H1 (cell line): ENCODE results near the gene AP1M1. TPM values are rescaled to one million over a fixed set of nuclear protein-coding genes. Genes with fewer than 3 reads are reported as not detected.

ENCODE experiments used
- CTCF ChIA-PET: fragments of 300-600 bp; sonication (Branson Sonifier 250); formaldehyde crosslinking; loops from one replicate; lab custom pipeline; 2021; ENCODE audit not compliant: partially characterized antibody; lab: Charles Lee
- POLR2A ChIA-PET: fragments of 300-600 bp; sonication (Branson Sonifier 250); formaldehyde crosslinking; loops from one replicate; lab custom pipeline; 2021; ENCODE audit warnings: inconsistent platforms; ENCODE audit not compliant: partially characterized antibody; lab: Charles Lee
- DNase-seq, 2 experiments: peaks; one replicate each; pipeline versions ENCODE4 v3.0.0 to v3.0.0-alpha.2; 2010 to 2022; ENCODE audit warnings: low spot score in 2 of 2, low read depth in 1 of 2, mixed read lengths in 1 of 2
- FAIRE-seq: peaks from 2 replicates; lab custom pipeline; 2011; peaks lifted over from hg19 to GRCh38; lab: Jason Lieb, UNC
- H2AFZ ChIP-seq: 2 replicates; pipeline ENCODE4 v1.8.1; 2012; ENCODE audit warnings: low read length, inconsistent platforms
- H2AK5ac ChIP-seq: 2 replicates; pipeline ENCODE4 v1.6.1; 2013; ENCODE audit warnings: low read depth, low read length
- H2BK120ac ChIP-seq: replicated peaks from 2 replicates; pipeline ENCODE3; 2013; ENCODE audit warnings: low read depth, low read length, inconsistent platforms
- H2BK12ac ChIP-seq: 2 replicates; pipeline ENCODE4 v1.6.1; 2013; ENCODE audit warnings: low read depth, low read length
- H2BK15ac ChIP-seq: 2 replicates; pipeline ENCODE4 v1.6.1; 2013; ENCODE audit warnings: low read length
- H2BK20ac ChIP-seq: 2 replicates; pipeline ENCODE4 v1.6.1; 2013; ENCODE audit warnings: low read length
- H2BK5ac ChIP-seq: 2 replicates; pipeline ENCODE4 v1.6.1; 2013; ENCODE audit warnings: low read depth, low read length
- H3K14ac ChIP-seq: 2 replicates; pipeline ENCODE4 v1.6.1; 2013; ENCODE audit warnings: inconsistent platforms; ENCODE audit not compliant: insufficient read length
- H3K18ac ChIP-seq: 2 replicates; pipeline ENCODE4 v1.6.1; 2013; ENCODE audit warnings: low read length; ENCODE audit errors: extremely low read depth
- H3K23ac ChIP-seq: 2 replicates; pipeline ENCODE4 v1.6.1; 2013; ENCODE audit warnings: inconsistent platforms; ENCODE audit not compliant: insufficient read length
- H3K23me2 ChIP-seq: 2 replicates; pipeline ENCODE4 v1.6.1; 2013; ENCODE audit warnings: low read depth, low read length
- H3K27ac ChIP-seq: 2 replicates; pipeline ENCODE4 v1.6.1; 2011; ENCODE audit warnings: low read depth, low read length, inconsistent platforms
- H3K27me3 ChIP-seq, 4 experiments: replicated peaks in 1 of 4; 1 replicate in 1 of 4; 2 replicates in 3 of 4; pipeline versions ENCODE4 v1.6.1 to v1.8.1; 2011 to 2013; ENCODE audit warnings: low read length in 3 of 4, mild to moderate bottlenecking in 3 of 4, inconsistent platforms in 2 of 4, mixed read lengths in 2 of 4, moderate library complexity in 1 of 4; ENCODE audit not compliant: control insufficient read depth in 3 of 4, insufficient read depth in 3 of 4; ENCODE audit errors: extremely low read depth in 1 of 4
- H3K36me3 ChIP-seq, 4 experiments: 2 replicates each; pipeline versions ENCODE4 v1.6.1 to v1.8.1; 2011 to 2013; ENCODE audit warnings: mild to moderate bottlenecking in 4 of 4, low read length in 3 of 4, moderate library complexity in 2 of 4, control low read depth in 1 of 4, inconsistent platforms in 1 of 4; ENCODE audit not compliant: insufficient read depth in 4 of 4, control insufficient read depth in 2 of 4
- H3K4ac ChIP-seq: replicated peaks from 2 replicates; pipeline ENCODE3; 2013; ENCODE audit warnings: low read length, low read depth, mixed read lengths, inconsistent platforms; ENCODE audit not compliant: insufficient read length
- H3K4me1 ChIP-seq, 4 experiments: replicated peaks in 1 of 4; 1 replicate in 1 of 4; 2 replicates in 3 of 4; pipeline versions ENCODE4 v1.6.1 to v1.8.1; 2011 to 2013; ENCODE audit warnings: low read length in 3 of 4, inconsistent platforms in 2 of 4, mixed read lengths in 1 of 4; ENCODE audit not compliant: insufficient read depth in 4 of 4, control insufficient read depth in 3 of 4
- H3K4me2 ChIP-seq, 2 experiments: 2 replicates each; pipeline versions ENCODE4 v1.6.1 to v1.8.1; 2011 to 2013; ENCODE audit warnings: low read depth in 2 of 2, low read length in 2 of 2, control low read depth in 1 of 2, inconsistent platforms in 1 of 2, mild to moderate bottlenecking in 1 of 2; ENCODE audit not compliant: insufficient read depth in 1 of 2
- H3K4me3 ChIP-seq, 4 experiments: fragments of 200-600, 300-600 bp in 1 of 4; sonication (generic), shearing (Covaris generic), sonication (Bioruptor Twin) in 1 of 4; 2 replicates each; pipeline versions ENCODE4 v1.5.1 to v1.8.1; 2011 to 2016; ENCODE audit warnings: low read length in 4 of 4, low read depth in 3 of 4, control low read depth in 2 of 4, inconsistent platforms in 2 of 4, mild to moderate bottlenecking in 2 of 4, mixed read lengths in 1 of 4, moderate library complexity in 1 of 4; ENCODE audit not compliant: insufficient read depth in 2 of 4; ENCODE audit errors: extremely low read depth in 1 of 4
- H3K56ac ChIP-seq: replicated peaks from 2 replicates; pipeline ENCODE3; 2013; ENCODE audit warnings: low read depth, mild to moderate bottlenecking, mixed read lengths, low read length, inconsistent platforms; ENCODE audit not compliant: insufficient read length
- H3K79me1 ChIP-seq: 2 replicates; pipeline ENCODE4 v1.6.1; 2013; ENCODE audit warnings: low read depth, low read length, control low read depth
- H3K79me2 ChIP-seq, 2 experiments: 2 replicates each; pipeline versions ENCODE4 v1.6.1 to v1.8.1; 2012 to 2013; ENCODE audit warnings: low read length in 2 of 2, mild to moderate bottlenecking in 2 of 2, inconsistent platforms in 1 of 2; ENCODE audit not compliant: insufficient read depth in 2 of 2, control insufficient read depth in 1 of 2
- H3K9ac ChIP-seq, 4 experiments: replicated peaks in 1 of 4; 1 replicate in 1 of 4; 2 replicates in 3 of 4; pipeline versions ENCODE4 v1.6.1 to v1.8.1; 2011 to 2013; ENCODE audit warnings: low read depth in 3 of 4, low read length in 3 of 4, control low read depth in 2 of 4, mild to moderate bottlenecking in 2 of 4, moderate library complexity in 2 of 4, inconsistent platforms in 1 of 4; ENCODE audit errors: extremely low read depth in 1 of 4
- H3K9me3 ChIP-seq, 2 experiments: 2 replicates each; pipeline versions ENCODE4 v1.6.1 to v1.8.1; 2012 to 2013; ENCODE audit warnings: mild to moderate bottlenecking in 2 of 2, moderate library complexity in 2 of 2, control low read depth in 1 of 2, inconsistent platforms in 1 of 2, low read depth in 1 of 2, low read length in 1 of 2, mixed read lengths in 1 of 2; ENCODE audit not compliant: insufficient read depth in 2 of 2
- H4K20me1 ChIP-seq, 2 experiments: replicated peaks in 1 of 2; 2 replicates each; pipeline versions ENCODE3 to v1.8.1; 2011 to 2013; ENCODE audit warnings: inconsistent platforms in 2 of 2, low read length in 2 of 2, mild to moderate bottlenecking in 1 of 2; ENCODE audit not compliant: insufficient read depth in 2 of 2, control insufficient read depth in 1 of 2
- H4K5ac ChIP-seq: 2 replicates; pipeline ENCODE4 v1.6.1; 2013; ENCODE audit warnings: low read length, low read depth, mixed read lengths, inconsistent platforms; ENCODE audit not compliant: insufficient read length
- H4K8ac ChIP-seq: 2 replicates; pipeline ENCODE4 v1.8.0; 2013; ENCODE audit warnings: mild to moderate bottlenecking, moderate library complexity, low read length, inconsistent platforms; ENCODE audit not compliant: insufficient read depth; ENCODE audit errors: extremely low read depth
- H4K91ac ChIP-seq: replicated peaks from 2 replicates; pipeline ENCODE3; 2013; ENCODE audit warnings: low read length, mixed read lengths, inconsistent platforms; ENCODE audit not compliant: insufficient read length
- ASH2L ChIP-seq: fragments of 200-600, 300-600 bp; sonication (generic); IDR thresholded peaks from one replicate; pipeline ENCODE4 v1.7.1; 2017; ENCODE audit warnings: low read length
- BRCA1 ChIP-seq: IDR thresholded peaks from 2 replicates; pipeline ENCODE4 v1.6.1; 2012; ENCODE audit warnings: low read depth, low read length, improper control_type of control experiment
- CBX5 ChIP-seq: fragments of 300-800, 300-1000 bp; sonication (generic); IDR thresholded peaks from 2 replicates; pipeline ENCODE4 v1.7.1; 2016; ENCODE audit warnings: antibody characterized with exemption, low read length, low read depth
- CBX8 ChIP-seq: fragments of 300-800, 300-1000 bp; sonication (generic); IDR thresholded peaks from 2 replicates; pipeline ENCODE4 v1.7.1; 2016; ENCODE audit warnings: low read depth, low read length, borderline replicate concordance
- CHD2 ChIP-seq: IDR thresholded peaks from 2 replicates; pipeline ENCODE4 v1.6.1; 2012; ENCODE audit warnings: low read length, improper control_type of control experiment
- EZH2 ChIP-seq: fragments of 200-600 bp; sonication (generic); IDR thresholded peaks from 2 replicates; pipeline ENCODE4 v1.7.1; 2012; ENCODE audit warnings: low read depth, mild to moderate bottlenecking, moderate library complexity, low read length, inconsistent platforms; ENCODE audit not compliant: severe bottlenecking
- FOSL1 ChIP-seq: IDR thresholded peaks from 2 replicates; pipeline ENCODE4 v1.6.1; 2011; ENCODE audit warnings: mild to moderate bottlenecking, low read depth, low read length, moderate library complexity; ENCODE audit not compliant: insufficient read depth
- GABPA ChIP-seq: IDR thresholded peaks from 2 replicates; pipeline ENCODE4 v1.6.1; 2011; ENCODE audit warnings: mild to moderate bottlenecking, low read length, moderate library complexity, borderline replicate concordance; ENCODE audit not compliant: insufficient read depth
- GTF2F1 ChIP-seq: IDR thresholded peaks from 2 replicates; pipeline ENCODE4 v1.6.1; 2012; ENCODE audit warnings: low read depth, low read length, improper control_type of control experiment, borderline replicate concordance
- SP1 ChIP-seq: IDR thresholded peaks from 2 replicates; pipeline ENCODE4 v1.6.1; 2011; ENCODE audit warnings: low read depth, low read length
- WGBS, 2 experiments: shearing (Covaris generic) in 1 of 2; methylation state at CpG; one replicate each; pipeline versions ENCODE4 v1.1.6 to v1.1.7; 2013 to 2015; ENCODE audit warnings: low lambda C conversion rate in 2 of 2, mixed read lengths in 2 of 2, inconsistent platforms in 1 of 2, low coverage in 1 of 2, missing lambda C conversion rate in 1 of 2; ENCODE audit not compliant: insufficient replicate concordance in 2 of 2, insufficient coverage in 1 of 2, insufficient read length in 1 of 2; ENCODE audit errors: extremely low coverage in 1 of 2, missing lambda C conversion rate in 1 of 2; 5-methylcytosine and 5-hydroxymethylcytosine counted together
- polyA plus RNA-seq, 7 experiments: library from polyadenylated mRNA; depleted of rRNA in 3 of 7; stranded (reverse) in 5 of 7; unstranded in 2 of 7; fragments of >200 nt in 5 of 7; fragments of 200-250 nt in 2 of 7; gene quantifications; 1 replicate in 5 of 7; 2 replicates in 1 of 7; 4 replicates in 1 of 7; pipeline versions ENCODE4 v1.2.1 to v1.2.3, GENCODE V29; 2011 to 2013; ENCODE audit warnings: missing spikeins in 2 of 7, mixed read lengths in 2 of 7
- total RNA-seq: library from RNA; stranded (reverse); fragmentation: NEBNext Ultra II Directional; extraction: Animal tissue kit (Norgen Biotek cat#: 25700); gene quantifications from 2 replicates; pipeline ENCODE4 v1.2.1, GENCODE V29; 2021
- TF ChIP-seq, protein P1 (sequence below): IDR thresholded peaks from 2 replicates; pipeline ENCODE4 v1.6.1; 2012; ENCODE audit warnings: inconsistent platforms
- TF ChIP-seq, protein P2 (sequence below): IDR thresholded peaks from 2 replicates; pipeline ENCODE4 v1.6.1; 2012; ENCODE audit warnings: low read length, inconsistent platforms

AP1M1 gene
- total and polyA plus RNA-seq, 2 of the 8 experiments (the other 6 are each of a cell fraction or from before 2014, with no cell fraction given): 30.9 to 37.5 TPM

DNA sequence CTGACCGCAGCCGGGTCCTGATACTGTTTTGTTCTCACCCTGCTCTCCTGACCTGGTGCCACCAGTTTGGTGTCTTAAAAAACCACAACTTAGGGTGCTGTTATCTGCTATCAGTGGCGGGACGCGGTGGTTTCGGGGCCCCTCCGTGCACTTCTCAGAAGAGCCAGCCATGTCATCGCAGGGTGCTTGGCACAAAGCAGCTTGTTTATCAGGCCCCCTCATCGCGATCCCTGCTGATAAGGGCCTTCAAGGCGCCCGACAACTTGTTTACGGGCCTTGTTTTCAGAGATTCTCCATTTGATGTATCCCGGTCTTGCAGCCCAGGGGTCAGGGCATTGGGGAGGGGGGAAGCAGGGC, 68.9 kb downstream of the AP1M1 start:
- Histone ChIP-seq H2BK15ac (no peak overlapping the region), H3K79me1 (no peaks in the 10 kb centered on the region), H2BK20ac (no peak overlapping the region), H3K4ac (no peak overlapping the region), H2AFZ (no peak overlapping the region), H3K23ac (no peak overlapping the region), H4K91ac (no peak overlapping the region), H3K14ac (no peak overlapping the region), H2AK5ac (no peak overlapping the region), H3K9me3 (no peaks in the 10 kb centered on the region), H2BK12ac (no peak overlapping the region), H3K56ac (no peak overlapping the region), H3K27me3 (no peaks in the 10 kb centered on the region), H4K20me1 (no peaks in the 10 kb centered on the region), H3K4me1 (no peaks in the 10 kb centered on the region; a peak in 1 of 7 replicates), H4K5ac (no peak overlapping the region), H3K4me3 (no peak overlapping the region), H3K18ac (no peak overlapping the region), H4K8ac (no peak overlapping the region), H3K9ac (no peak overlapping the region), H3K27ac (no peak overlapping the region), H3K4me2 (no peak overlapping the region), H3K79me2 (no peaks in the 10 kb centered on the region), H3K36me3 (no peaks in the 10 kb centered on the region), H3K23me2 (no peaks in the 10 kb centered on the region), H2BK5ac (no peak overlapping the region), H2BK120ac (no peak overlapping the region)
- 91% methylated on average over 14 of the region's 14 CpGs; no CpG with 5 or more reads in 1 of the 2 experiments for WGBS, 2 experiments
- ChIA-PET POLR2A (interaction anchor here (1.8 kb wide), 1 partner anchor 62 kb away, joined by 6 read pairs; no protein-coding TSS in a partner anchor), CTCF (interaction anchor here (0.5 kb wide), 1 partner anchor 39 kb away, joined by 3 read pairs; no protein-coding TSS in a partner anchor)
- DNase-seq (no peak), FAIRE-seq (no peak)
- TF ChIP-seq, protein P1, sequence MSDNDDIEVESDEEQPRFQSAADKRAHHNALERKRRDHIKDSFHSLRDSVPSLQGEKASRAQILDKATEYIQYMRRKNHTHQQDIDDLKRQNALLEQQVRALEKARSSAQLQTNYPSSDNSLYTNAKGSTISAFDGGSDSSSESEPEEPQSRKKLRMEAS: no peak
- no peak for TF ChIP-seq FOSL1
- TF ChIP-seq, protein P2, sequence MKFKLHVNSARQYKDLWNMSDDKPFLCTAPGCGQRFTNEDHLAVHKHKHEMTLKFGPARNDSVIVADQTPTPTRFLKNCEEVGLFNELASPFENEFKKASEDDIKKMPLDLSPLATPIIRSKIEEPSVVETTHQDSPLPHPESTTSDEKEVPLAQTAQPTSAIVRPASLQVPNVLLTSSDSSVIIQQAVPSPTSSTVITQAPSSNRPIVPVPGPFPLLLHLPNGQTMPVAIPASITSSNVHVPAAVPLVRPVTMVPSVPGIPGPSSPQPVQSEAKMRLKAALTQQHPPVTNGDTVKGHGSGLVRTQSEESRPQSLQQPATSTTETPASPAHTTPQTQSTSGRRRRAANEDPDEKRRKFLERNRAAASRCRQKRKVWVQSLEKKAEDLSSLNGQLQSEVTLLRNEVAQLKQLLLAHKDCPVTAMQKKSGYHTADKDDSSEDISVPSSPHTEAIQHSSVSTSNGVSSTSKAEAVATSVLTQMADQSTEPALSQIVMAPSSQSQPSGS: no peak
- no peak for TF ChIP-seq CBX8
- TF ChIP-seq SP1: no peak
- no peak for TF ChIP-seq BRCA1
- TF ChIP-seq CBX5: no peak
- no peak for TF ChIP-seq GABPA
- TF ChIP-seq GTF2F1: no peak
- TF ChIP-seq CHD2: no peak
- TF ChIP-seq EZH2: no peak
- no peak for TF ChIP-seq ASH2L
